ENCODE data around the gene CEP128. TPM values are rescaled to one million over a fixed set of nuclear protein-coding genes. Genes with fewer than 3 reads are reported as not detected.

Gene CEP128
- total RNA-seq, 1 experiment from 2014 or later, result 16.7 TPM

GRCh38 chr14:80577599-80577998 lies 363.9 kb downstream of the CEP128 start:
- Histone ChIP-seq H3K4me1 (peaks cover 33% of the 10 kb centered on the region), H3K27me3 (replicated peaks; ENCODE audit: control insufficient read depth, insufficient read depth, low read length) (no peaks in the 10 kb centered on the region), H3K9me3 (no peaks in the 10 kb centered on the region), H3K36me3 (ENCODE audit: control insufficient read depth, insufficient read depth, low read length) (no peaks in the 10 kb centered on the region), H3K4me3 (ENCODE audit: low read depth, low read length) (no peak overlapping the region)
- Mint-ChIP-seq H3K4me1 (ENCODE audit: low read depth, unreplicated experiment) (peaks cover 18% of the 10 kb centered on the region), H3K4me3 (ENCODE audit: unreplicated experiment) (peak overlapping the region; percentile 11), H3K27me3 (ENCODE audit: insufficient read depth, unreplicated experiment) (no peaks in the 10 kb centered on the region), H3K9me3 (ENCODE audit: unreplicated experiment) (peaks cover 15% of the 10 kb centered on the region), H3K36me3 (ENCODE audit: insufficient read depth, unreplicated experiment) (peaks cover 10% of the 10 kb centered on the region), H3K27ac (ENCODE audit: unreplicated experiment) (peak overlapping the region; percentile 72)
- DNase-seq, result no peak
- intact Hi-C loops (cut with micrococcal nuclease; ENCODE audit: unreplicated experiment), result no loop called here
- POLR2A ChIA-PET, result no interaction called here
- no peak for TF ChIP-seq CTCF (IDR thresholded peaks at IDR 0.05; ENCODE audit: insufficient read depth in 1 of 2, low read depth in 1 of 2, low read length in 1 of 2, severe bottlenecking in 1 of 2, unreplicated experiment in 1 of 2)
- BruUV-seq (replicated peaks), result no TSS peak
- CTCF ChIA-PET, result interaction anchor here (0.6 kb wide), 1 partner anchor 16 kb away, joined by 9 read pairs; no protein-coding TSS in a partner anchor

- Mint-ChIP-seq H3K27ac (ENCODE audit: unreplicated experiment) (no peak overlapping the region), H3K27me3 (ENCODE audit: insufficient read depth, unreplicated experiment) (no peaks in the 10 kb centered on the region), H3K4me3 (ENCODE audit: unreplicated experiment) (no peak overlapping the region), H3K36me3 (ENCODE audit: insufficient read depth, unreplicated experiment) (peaks cover 10% of the 10 kb centered on the region), H3K9me3 (ENCODE audit: unreplicated experiment) (peaks cover 15% of the 10 kb centered on the region), H3K4me1 (ENCODE audit: low read depth, unreplicated experiment) (peaks cover 18% of the 10 kb centered on the region)
- TF ChIP-seq CTCF (IDR thresholded peaks at IDR 0.05; ENCODE audit: insufficient read depth in 1 of 2, low read depth in 1 of 2, low read length in 1 of 2, severe bottlenecking in 1 of 2, unreplicated experiment in 1 of 2), result no peak
- intact Hi-C loops (cut with micrococcal nuclease; ENCODE audit: unreplicated experiment), result no loop called here
- H3K36me3 ChIP-seq (ENCODE audit: control insufficient read depth, insufficient read depth, low read length), result no peaks in the 10 kb centered on the region
- peaks cover 33% of the 10 kb centered on the region for H3K4me1 ChIP-seq
- DNase-seq, result no peak
- H3K4me3 ChIP-seq (ENCODE audit: low read depth, low read length), result no peak overlapping the region
- H3K9me3 ChIP-seq, result no peaks in the 10 kb centered on the region
- no peaks in the 10 kb centered on the region for H3K27me3 ChIP-seq (replicated peaks; ENCODE audit: control insufficient read depth, insufficient read depth, low read length)
- POLR2A ChIA-PET, result no interaction called here
- CTCF ChIA-PET, result no interaction called here
- no TSS peak for BruUV-seq (replicated peaks)
These were observed 365.1 kb downstream of the CEP128 start for GRCh38 chr14:80576401-80576800.

- Histone ChIP-seq H3K27me3 (replicated peaks; ENCODE audit: control insufficient read depth, insufficient read depth, low read length) (no peaks in the 10 kb centered on the region), H3K4me1 (peaks cover 33% of the 10 kb centered on the region), H3K36me3 (ENCODE audit: control insufficient read depth, insufficient read depth, low read length) (no peaks in the 10 kb centered on the region), H3K9me3 (no peaks in the 10 kb centered on the region), H3K4me3 (ENCODE audit: low read depth, low read length) (no peak overlapping the region)
- intact Hi-C loops (cut with micrococcal nuclease; ENCODE audit: unreplicated experiment), result no loop called here
- Mint-ChIP-seq H3K4me1 (ENCODE audit: low read depth, unreplicated experiment) (peaks cover 18% of the 10 kb centered on the region), H3K27me3 (ENCODE audit: insufficient read depth, unreplicated experiment) (no peaks in the 10 kb centered on the region), H3K4me3 (ENCODE audit: unreplicated experiment) (no peak overlapping the region), H3K9me3 (ENCODE audit: unreplicated experiment) (peaks cover 15% of the 10 kb centered on the region), H3K36me3 (ENCODE audit: insufficient read depth, unreplicated experiment) (peaks cover 10% of the 10 kb centered on the region), H3K27ac (ENCODE audit: unreplicated experiment) (no peak overlapping the region)
- no peak for TF ChIP-seq CTCF (IDR thresholded peaks at IDR 0.05; ENCODE audit: insufficient read depth in 1 of 2, low read depth in 1 of 2, low read length in 1 of 2, severe bottlenecking in 1 of 2, unreplicated experiment in 1 of 2)
- BruUV-seq (replicated peaks), result no TSS peak
- no peak for DNase-seq
- POLR2A ChIA-PET, result no interaction called here
- CTCF ChIA-PET, result no interaction called here
These were observed 365.8 kb downstream of the CEP128 start for GRCh38 chr14:80575763-80576162.

Measured in Caco-2 (cell line).